Activated T-cell treated with anti-CD3 and anti-CD28 coated beads for 1 hour (primary cell): ENCODE data around the gene ARL15.
A peak's percentile ranks its signal among the peaks of the same experiment; 100 is the strongest.

Source experiments
- DNase-seq: peaks from one replicate; pipeline ENCODE4 v3.0.0-alpha.2; 2020; ENCODE audit warnings: low read depth

ARL15 gene

GRCh38 chr5:54243483-54244080 is 66.8 kb downstream of the ARL15 start:
- DNase-seq: no peak

- no peak for DNase-seq
Observed at GRCh38 chr5:54242297-54242696, 68.1 kb downstream of the ARL15 start.

- no peak for DNase-seq
Observed at GRCh38 chr5:54234304-54234933, 76.0 kb downstream of the ARL15 start.

GRCh38 chr5:54230936-54231685 is 79.3 kb downstream of the ARL15 start:
- no peak for DNase-seq

GRCh38 chr5:54229041-54229780 is 81.2 kb downstream of the ARL15 start:
- peak; percentile 78 for DNase-seq

- no peak for DNase-seq
Observed at GRCh38 chr5:54227759-54228158, 82.6 kb downstream of the ARL15 start.

- no peak for DNase-seq
Observed at GRCh38 chr5:54227109-54227508, 83.3 kb downstream of the ARL15 start.

- no peak for DNase-seq
Observed at GRCh38 chr5:54226215-54226614, 84.2 kb downstream of the ARL15 start.

GRCh38 chr5:54224103-54224826 is 86.1 kb downstream of the ARL15 start:
- no peak for DNase-seq

- DNase-seq: no peak
Observed at GRCh38 chr5:54222336-54222735, 88.0 kb downstream of the ARL15 start.

- DNase-seq: no peak
Observed at GRCh38 chr5:54221135-54221534, 89.2 kb downstream of the ARL15 start.

- DNase-seq: no peak
Observed at GRCh38 chr5:54220230-54221040, 89.9 kb downstream of the ARL15 start.

GRCh38 chr5:54217826-54218503 is 92.4 kb downstream of the ARL15 start:
- no peak for DNase-seq

- no peak for DNase-seq
Observed at GRCh38 chr5:54215233-54215736, 95.1 kb downstream of the ARL15 start.

- DNase-seq: no peak
Observed at GRCh38 chr5:54214722-54215121, 95.7 kb downstream of the ARL15 start.

- DNase-seq: no peak
Observed at GRCh38 chr5:54212331-54212730, 98.0 kb downstream of the ARL15 start.

- no peak for DNase-seq
Observed at GRCh38 chr5:54211912-54212311, 98.5 kb downstream of the ARL15 start.

- DNase-seq: no peak
Observed at GRCh38 chr5:54207566-54207965, 102.8 kb downstream of the ARL15 start.

- DNase-seq: no peak
Observed at GRCh38 chr5:54206580-54207229, 103.7 kb downstream of the ARL15 start.

GRCh38 chr5:54205918-54206317 is 104.5 kb downstream of the ARL15 start:
- DNase-seq: no peak
